Measurements from ENCODE around the gene RIMOC1. TPM values are rescaled to one million over a fixed set of nuclear protein-coding genes. Genes with fewer than 3 reads are reported as not detected.

Gene RIMOC1
- total and polyA plus RNA-seq, 2 of the 8 experiments (the other 6 are each of a cell fraction or from before 2014, with no cell fraction given): 20.6 to 35.1 TPM

DNA sequence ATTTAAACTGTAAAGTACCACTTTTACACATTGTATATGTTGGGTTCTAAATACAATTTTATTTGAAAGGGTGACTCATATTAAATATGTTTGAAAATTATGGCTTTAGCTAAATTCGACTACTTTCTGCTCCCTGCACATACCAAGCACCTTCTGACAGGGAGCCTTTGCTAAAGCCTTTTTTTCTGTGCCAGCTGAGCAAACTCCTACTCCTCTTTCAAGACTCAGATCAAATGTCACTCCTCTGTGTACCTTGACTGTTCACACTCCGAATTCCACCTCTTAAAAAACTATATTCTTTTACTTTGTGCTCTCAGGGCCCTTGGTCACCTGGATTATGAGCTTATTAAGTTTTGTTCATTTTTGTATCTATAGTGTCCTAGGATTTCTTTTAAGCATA is 27.5 kb upstream of the RIMOC1 start:
- Histone ChIP-seq H3K4me2 (ENCODE audit: insufficient read depth in 1 of 2, low read depth in 2 of 2, low read length in 2 of 2) (no peak overlapping the region), H4K8ac (ENCODE audit: extremely low read depth, insufficient read depth, low read length) (no peak overlapping the region), H3K79me2 (ENCODE audit: control insufficient read depth in 1 of 2, insufficient read depth in 2 of 2, low read length in 2 of 2) (no peaks in the 10 kb centered on the region), H4K5ac (ENCODE audit: insufficient read length, low read depth, low read length) (no peak overlapping the region), H3K9me3 (ENCODE audit: insufficient read depth in 2 of 2, low read depth in 1 of 2, low read length in 1 of 2) (no peaks in the 10 kb centered on the region), H2BK120ac (replicated peaks; ENCODE audit: low read depth, low read length) (no peak overlapping the region), H4K91ac (replicated peaks; ENCODE audit: insufficient read length, low read length) (no peak overlapping the region), H2BK12ac (ENCODE audit: low read depth, low read length) (no peak overlapping the region), H2AK5ac (ENCODE audit: low read depth, low read length) (no peak overlapping the region), H3K27me3 (replicated peaks in 1 of 4; ENCODE audit: control insufficient read depth in 3 of 4, extremely low read depth in 1 of 4, insufficient read depth in 3 of 4, low read length in 3 of 4) (no peaks in the 10 kb centered on the region; a peak in 1 of 7 replicates), H3K56ac (replicated peaks; ENCODE audit: insufficient read length, low read depth, low read length) (no peak overlapping the region), H3K14ac (ENCODE audit: insufficient read length) (no peak overlapping the region), H3K4me3 (ENCODE audit: extremely low read depth in 1 of 4, insufficient read depth in 2 of 4, low read depth in 3 of 4, low read length in 4 of 4) (no peak overlapping the region), H3K18ac (ENCODE audit: extremely low read depth, low read length) (no peak overlapping the region), H2AFZ (ENCODE audit: low read length) (no peak overlapping the region), H2BK20ac (ENCODE audit: low read length) (no peak overlapping the region), H3K4ac (replicated peaks; ENCODE audit: insufficient read length, low read depth, low read length) (no peak overlapping the region), H2BK15ac (ENCODE audit: low read length) (no peak overlapping the region), H3K23me2 (ENCODE audit: low read depth, low read length) (no peaks in the 10 kb centered on the region), H3K23ac (ENCODE audit: insufficient read length) (no peak overlapping the region), H3K36me3 (ENCODE audit: control insufficient read depth in 2 of 4, insufficient read depth in 4 of 4, low read length in 3 of 4) (no peaks in the 10 kb centered on the region), H4K20me1 (replicated peaks in 1 of 2; ENCODE audit: control insufficient read depth in 1 of 2, insufficient read depth in 2 of 2, low read length in 2 of 2) (no peaks in the 10 kb centered on the region), H3K27ac (ENCODE audit: low read depth, low read length) (no peak overlapping the region), H2BK5ac (ENCODE audit: low read depth, low read length) (no peak overlapping the region), H3K9ac (replicated peaks in 1 of 4; ENCODE audit: extremely low read depth in 1 of 4, low read depth in 3 of 4, low read length in 3 of 4) (no peak overlapping the region), H3K4me1 (replicated peaks in 1 of 4; ENCODE audit: control insufficient read depth in 3 of 4, insufficient read depth in 4 of 4, low read length in 3 of 4) (no peaks in the 10 kb centered on the region), H3K79me1 (ENCODE audit: low read depth, low read length) (no peaks in the 10 kb centered on the region)
- CTCF ChIA-PET (ENCODE audit: partially characterized antibody): interaction anchor here (1.2 kb wide), 2 partner anchors 21 to 1140 kb away, joined by 3 to 5 read pairs; no protein-coding TSS in a partner anchor
- TF ChIP-seq EGR1 (IDR thresholded peaks at IDR 0.05; ENCODE audit: borderline replicate concordance, low read depth, low read length) (no peak), CBX8 (IDR thresholded peaks at IDR 0.05; ENCODE audit: borderline replicate concordance, low read depth, low read length) (no peak), EP300 (IDR thresholded peaks at IDR 0.05; ENCODE audit: borderline replicate concordance in 1 of 2, low read depth in 2 of 2, low read length in 2 of 2) (no peak), FOSL1 (IDR thresholded peaks at IDR 0.05; ENCODE audit: insufficient read depth, low read depth, low read length) (no peak), CTCF (IDR thresholded peaks at IDR 0.05; ENCODE audit: control extremely low read depth in 1 of 3, insufficient read depth in 1 of 3, low read depth in 1 of 3, low read length in 3 of 3) (no peak), CBX5 (IDR thresholded peaks at IDR 0.05; ENCODE audit: low read depth, low read length) (no peak), SUZ12 (IDR thresholded peaks at IDR 0.05; ENCODE audit: low read length) (no peak), MAX (IDR thresholded peaks at IDR 0.05) (no peak)
- POLR2A ChIA-PET (ENCODE audit: partially characterized antibody): no interaction called here
- FAIRE-seq (no peak), DNase-seq (ENCODE audit: low read depth in 1 of 2, low spot score in 2 of 2) (no peak)
- 78% methylated on average over 2 of the region's 2 CpGs; no CpG with 5 or more reads in 1 of the 2 experiments for WGBS, 2 experiments (ENCODE audit: extremely low coverage in 1 of 2, insufficient coverage in 1 of 2, insufficient read length in 1 of 2, insufficient replicate concordance in 2 of 2, low coverage in 1 of 2, low lambda C conversion rate in 2 of 2, missing lambda C conversion rate in 1 of 2)

Data from H1 (cell line).